Central memory CD4-positive, alpha-beta T cell (primary cell): ENCODE data around the gene SLC15A3.

ENCODE experiments used
- DNase-seq: peaks from one replicate; pipeline ENCODE4 v3.0.0; 2022

Gene SLC15A3

GRCh38 chr11:60927061-60927592 is 24.8 kb downstream of the SLC15A3 start:
- DNase-seq, result no peak

DNA sequence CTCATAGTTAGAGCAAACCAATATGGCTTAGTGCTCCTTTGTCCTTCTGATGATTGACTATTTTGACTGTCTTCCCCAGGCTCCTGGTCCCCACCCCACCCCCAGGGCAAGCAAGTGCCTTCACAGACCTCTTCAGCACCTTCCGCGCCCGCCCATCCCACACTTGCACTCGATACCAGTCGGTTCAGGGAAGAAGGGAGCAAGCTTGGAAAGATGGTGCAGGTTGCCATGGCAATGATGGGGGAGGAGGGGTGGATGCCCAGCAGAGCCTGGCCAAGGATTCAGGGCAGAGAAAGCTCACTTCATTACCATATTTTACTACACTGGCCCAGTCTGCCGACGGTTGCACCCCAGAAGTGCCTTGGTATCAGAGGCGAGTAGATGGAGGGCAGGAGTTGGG is 25.5 kb downstream of the SLC15A3 start:
- no peak for DNase-seq

- no peak for DNase-seq
Observed at GRCh38 chr11:60925868-60926267, 26.1 kb downstream of the SLC15A3 start.

- no peak for DNase-seq
Observed at GRCh38 chr11:60924906-60925853, 26.8 kb downstream of the SLC15A3 start.

- no peak for DNase-seq
Observed at GRCh38 chr11:60924110-60924905, 27.7 kb downstream of the SLC15A3 start, which contains the start of gene TMEM132A. Gene TMEM132A (plus strand): TSS chr11:60924460. CDS start chr11:60924634, 174 bp downstream.

DNA sequence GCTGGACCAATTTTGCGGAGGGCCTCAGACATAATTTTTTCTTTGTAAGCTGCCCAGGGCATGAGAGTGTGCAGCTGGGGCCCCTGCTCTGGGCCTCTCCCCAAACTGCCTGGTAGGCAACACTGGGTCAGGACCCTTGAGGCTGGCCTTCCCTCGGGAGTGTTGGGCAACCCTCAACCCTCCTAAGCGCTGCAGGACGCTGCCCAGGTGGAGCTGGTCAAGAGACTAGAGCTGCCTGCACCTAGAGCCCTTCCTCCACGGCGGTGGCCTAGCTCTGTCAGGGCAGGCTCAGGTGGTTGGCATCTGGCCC is 28.2 kb downstream of the SLC15A3 start:
- DNase-seq, result no peak

GRCh38 chr11:60923326-60923725 is 28.6 kb downstream of the SLC15A3 start:
- no peak for DNase-seq

DNA sequence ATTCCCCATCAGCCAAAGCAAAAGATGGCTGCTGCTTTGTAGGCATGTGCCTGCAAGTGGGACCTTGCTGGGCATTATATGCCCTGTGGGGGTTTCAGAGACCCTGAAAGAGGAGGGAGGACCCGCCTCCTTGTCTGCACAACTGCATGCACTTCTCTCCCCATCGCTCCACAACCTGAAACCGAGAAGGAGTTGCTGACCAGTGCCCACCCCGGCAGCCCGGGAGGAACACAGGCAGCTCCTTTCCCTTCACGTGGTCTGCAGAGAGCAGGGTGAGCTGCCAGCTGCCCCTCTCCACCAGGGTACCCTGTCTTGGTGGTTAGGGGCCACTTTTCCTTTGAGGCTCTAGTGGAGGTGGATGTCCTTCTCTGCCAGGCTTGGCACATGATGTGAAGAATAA is 29.1 kb downstream of the SLC15A3 start:
- no peak for DNase-seq

GRCh38 chr11:60921777-60922335 is 30.1 kb downstream of the SLC15A3 start:
- DNase-seq, result no peak

- no peak for DNase-seq
Observed at GRCh38 chr11:60921259-60921658, 30.7 kb downstream of the SLC15A3 start.

- DNase-seq, result no peak
Observed at GRCh38 chr11:60919956-60920355, 32.0 kb downstream of the SLC15A3 start.

- DNase-seq, result no peak
Observed at GRCh38 chr11:60919320-60919719, 32.7 kb downstream of the SLC15A3 start.

- no peak for DNase-seq
Observed at GRCh38 chr11:60918939-60919265, 33.1 kb downstream of the SLC15A3 start.

- DNase-seq, result no peak
Observed at GRCh38 chr11:60918251-60918938, 33.6 kb downstream of the SLC15A3 start.

DNA sequence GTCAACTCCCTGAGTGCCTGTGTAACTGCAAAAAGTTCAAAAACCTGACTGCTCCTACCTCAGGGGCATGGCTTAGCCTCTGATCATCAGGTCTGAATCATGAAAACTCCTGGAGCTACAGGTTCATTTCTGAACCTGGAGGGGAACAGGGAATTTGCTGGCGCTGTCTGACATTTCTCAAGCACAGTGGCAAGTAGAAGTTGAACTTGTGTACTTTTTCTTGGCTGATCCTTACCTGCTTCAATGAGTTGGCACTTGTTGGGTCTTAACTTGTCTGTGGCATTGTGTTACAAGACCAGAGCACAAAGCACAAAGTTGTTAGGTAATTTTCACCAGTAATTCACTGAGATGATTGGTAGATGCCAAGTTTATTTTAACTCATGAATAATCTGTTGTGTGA is 34.7 kb downstream of the SLC15A3 start:
- DNase-seq, result no peak

GRCh38 chr11:60916669-60917206 is 35.2 kb downstream of the SLC15A3 start:
- no peak for DNase-seq

DNA sequence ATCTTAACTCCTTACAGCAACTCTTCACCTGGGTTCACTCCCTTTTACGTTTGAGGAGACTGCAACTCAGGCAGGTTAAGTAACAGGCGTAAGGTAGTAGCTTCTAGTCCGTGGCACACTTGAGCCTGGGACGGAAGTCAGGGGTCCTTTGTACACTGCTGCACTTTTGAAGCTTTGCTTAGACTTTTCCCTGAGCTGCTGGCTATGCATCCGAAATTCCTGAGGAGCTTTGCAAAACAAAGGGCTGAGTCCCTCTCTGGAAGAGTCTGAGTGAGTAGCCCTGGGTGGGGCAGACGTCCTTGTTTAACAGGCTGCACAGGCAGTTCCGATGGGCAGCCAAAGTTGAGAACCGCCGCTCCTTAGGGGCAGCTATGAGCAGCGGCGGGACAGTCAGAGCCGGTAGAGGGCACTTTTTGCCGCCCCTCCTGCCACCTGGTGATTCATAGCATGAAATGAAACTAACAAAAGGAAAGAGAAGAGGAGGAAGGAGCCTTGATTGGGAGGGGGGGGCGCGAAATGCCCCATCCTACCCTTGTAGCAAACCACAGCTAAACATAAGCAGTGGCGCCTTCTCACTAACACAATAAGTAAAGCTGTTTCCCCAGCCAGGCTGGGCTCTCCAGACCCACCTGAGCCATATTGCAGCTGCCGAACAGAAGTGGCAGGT is 36.6 kb downstream of the SLC15A3 start:
- DNase-seq, result peak; percentile 63

DNA sequence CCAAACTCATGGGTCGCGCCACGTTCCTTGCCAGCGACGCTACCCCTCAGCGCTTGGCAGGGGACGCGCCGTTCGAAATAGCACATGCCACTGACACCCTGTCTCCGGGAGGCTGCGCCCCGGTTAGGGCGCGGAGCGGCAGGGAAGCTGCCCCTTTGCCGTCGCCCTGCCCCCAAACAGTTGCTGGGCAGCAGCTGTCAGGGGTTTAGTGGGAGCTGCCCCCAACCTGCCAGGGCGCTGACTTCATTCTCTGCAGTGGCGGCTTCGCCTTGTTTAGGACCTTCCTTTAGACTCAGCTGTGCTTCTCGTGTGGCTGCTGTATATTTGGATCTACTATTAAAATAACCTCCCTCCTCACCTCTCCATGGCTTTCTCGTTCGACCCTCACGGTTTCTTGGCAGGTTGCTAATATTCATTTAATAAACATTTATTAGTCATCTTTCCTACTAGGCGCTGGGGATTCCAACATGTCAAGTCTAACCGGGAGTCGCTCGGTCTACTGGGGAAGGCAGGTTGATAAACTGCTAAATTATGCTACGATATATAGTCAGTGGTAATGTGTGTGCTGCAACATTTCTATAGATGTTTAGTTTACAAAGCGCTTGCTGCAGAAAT is 37.2 kb downstream of the SLC15A3 start:
- no peak for DNase-seq

- peak; percentile 90 for DNase-seq
Observed at GRCh38 chr11:60913793-60914632, 38.0 kb downstream of the SLC15A3 start, which contains the start of gene TMEM109. Gene TMEM109 (plus strand): TSS chr11:60914158. CDS start chr11:60919694, 5,536 bp downstream.

GRCh38 chr11:60912851-60913528 is 39.0 kb downstream of the SLC15A3 start:
- no peak for DNase-seq
